SJSA1 (cell line): ENCODE measurements around the gene POLR2I. TPM values are rescaled to one million over a fixed set of nuclear protein-coding genes. Genes with fewer than 3 reads are reported as not detected.
"Not testable (repeated sequence)": the region's sequence is repeated elsewhere in the genome, so short reads cannot be mapped to it uniquely, and the experiment has no call there.

Experiments
- DNase-seq, 2 experiments: peaks; one replicate each; pipeline ENCODE4 v3.0.0-alpha.2; 2015 to 2020; ENCODE audit warnings: low spot score in 2 of 2, low read depth in 1 of 2
- H3K27ac ChIP-seq: fragments of 250-450 bp; sonication (Bioruptor Pico); 2 replicates; pipeline ENCODE4 v1.5.1; 2020; ENCODE audit warnings: mild to moderate bottlenecking, moderate library complexity
- H3K27me3 ChIP-seq: fragments of 250-450 bp; sonication (Bioruptor Pico); replicated peaks from 2 replicates; pipeline ENCODE4 v1.5.1; 2020; ENCODE audit warnings: mild to moderate bottlenecking, moderate library complexity
- H3K36me3 ChIP-seq: fragments of 250-450 bp; sonication (Bioruptor Pico); 2 replicates; pipeline ENCODE4 v1.5.1; 2020; ENCODE audit warnings: mild to moderate bottlenecking
- H3K4me1 ChIP-seq: fragments of 250-450 bp; sonication (Bioruptor Pico); replicated peaks from 2 replicates; pipeline ENCODE4 v1.6.1; 2021; ENCODE audit warnings: mild to moderate bottlenecking
- H3K4me3 ChIP-seq: fragments of 250-450 bp; sonication (Bioruptor Pico); 2 replicates; pipeline ENCODE4 v1.5.1; 2020; ENCODE audit warnings: mild to moderate bottlenecking
- H3K9me3 ChIP-seq: fragments of 250-450 bp; sonication (Bioruptor Pico); replicated peaks from 2 replicates; pipeline ENCODE4 v1.5.1; 2020; ENCODE audit warnings: mild to moderate bottlenecking
- total RNA-seq: library from RNA; depleted of rRNA; stranded (reverse); fragments of >200 nt; shearing (Covaris generic); gene quantifications from 2 replicates; pipeline ENCODE4 v1.2.3, GENCODE V29; 2014

POLR2I gene
- total RNA-seq, 1 experiment from 2014 or later, result 44.8 TPM

GRCh38 chr19:36141039-36141927 is 26.6 kb upstream of the POLR2I start:
- DNase-seq, result peak; percentile 73 to 90
- 0 out of 2 replicates have a peak overlapping the region, but pooled peaks have one; percentile 93 for H3K27ac ChIP-seq
- no peaks in the 10 kb centered on the region for H3K9me3 ChIP-seq
- H3K4me3 ChIP-seq, result peak overlapping the region; percentile 73
- H3K4me1 ChIP-seq, result peaks cover 22% of the 10 kb centered on the region
- no peaks in the 10 kb centered on the region for H3K27me3 ChIP-seq
- peaks cover 49% of the 10 kb centered on the region for H3K36me3 ChIP-seq

DNA sequence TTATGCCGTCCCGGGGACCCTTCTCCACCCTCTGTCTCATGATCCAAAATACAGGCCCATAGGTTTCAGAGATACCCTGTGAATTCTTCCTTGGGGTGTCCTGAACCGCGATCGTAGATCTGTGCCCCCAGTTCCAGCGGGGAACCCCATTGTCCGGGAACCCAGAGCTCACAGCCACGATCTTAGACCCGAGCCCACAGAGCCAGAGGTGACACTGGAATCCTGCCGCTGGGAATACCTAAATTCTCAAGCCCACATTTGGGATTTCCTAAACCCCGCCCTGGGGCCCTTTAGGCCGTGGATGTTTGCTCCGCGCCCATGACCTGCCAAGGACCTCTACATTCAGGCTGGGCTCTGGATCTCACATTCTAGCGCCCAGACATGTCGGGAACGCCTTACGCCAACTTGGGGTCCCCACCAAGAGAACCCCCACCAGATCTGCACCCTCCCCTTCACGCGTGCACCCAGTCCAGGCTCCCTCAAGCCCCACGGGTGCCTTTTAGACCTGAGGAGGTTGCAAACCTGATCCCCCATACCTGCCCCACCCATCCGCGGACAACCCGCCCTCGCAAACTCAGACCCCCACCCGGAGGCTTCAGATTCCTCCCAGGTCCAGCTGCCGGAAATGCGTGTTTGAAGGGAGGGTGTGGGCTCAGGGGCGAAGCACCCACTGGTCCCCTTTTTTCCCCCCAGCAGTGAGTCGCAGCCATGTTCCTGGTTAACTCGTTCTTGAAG is 25.8 kb upstream of the POLR2I start:
- no peaks in the 10 kb centered on the region for H3K27me3 ChIP-seq
- peak; percentile 45 to 68 for DNase-seq
- peak overlapping the region; percentile 73 for H3K4me3 ChIP-seq
- H3K36me3 ChIP-seq, result peaks cover 41% of the 10 kb centered on the region
- peaks cover 24% of the 10 kb centered on the region for H3K4me1 ChIP-seq
- H3K27ac ChIP-seq, result peak overlapping the region; percentile 93
- H3K9me3 ChIP-seq, result no peaks in the 10 kb centered on the region

DNA sequence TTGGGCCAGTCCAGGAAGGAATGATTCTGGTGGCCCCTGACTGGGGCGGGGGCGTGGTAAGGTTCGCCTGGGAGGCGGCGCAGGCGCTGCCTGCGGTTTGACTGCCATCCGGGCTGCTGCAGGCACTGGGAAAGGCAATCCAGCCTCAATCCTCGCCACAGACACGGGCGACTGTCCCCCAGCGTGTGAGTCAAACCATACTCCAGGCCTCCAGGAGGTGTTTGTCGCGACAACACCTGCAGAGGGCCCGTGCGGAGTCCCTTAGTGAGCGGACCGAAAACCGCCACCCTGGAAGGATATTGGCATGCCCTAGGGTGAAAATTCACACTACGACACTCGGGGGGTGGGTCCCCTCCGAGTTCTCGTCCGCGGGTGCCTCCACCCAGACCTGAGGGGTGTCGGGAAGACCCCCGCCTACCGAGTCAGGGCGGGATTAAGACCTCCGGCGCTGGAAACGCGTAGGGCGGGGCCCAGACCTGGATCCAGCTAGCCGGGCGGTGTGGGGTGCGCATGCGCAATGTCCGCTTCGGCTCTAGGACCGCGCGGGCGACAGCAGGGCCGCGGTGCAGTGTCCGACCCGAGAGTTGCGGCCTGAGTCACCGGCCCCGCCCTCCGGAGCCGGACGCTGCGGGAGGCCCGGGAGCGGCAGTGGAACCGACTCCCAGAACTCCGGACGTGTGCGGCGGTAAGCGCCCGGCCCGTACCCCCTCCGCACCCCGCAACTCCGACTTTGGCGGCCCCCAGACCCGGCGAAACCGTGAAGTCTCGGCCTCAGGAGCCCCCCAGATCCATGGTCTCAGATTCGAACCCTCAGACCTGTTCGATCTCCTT is 25.0 kb upstream of the POLR2I start, which contains the start of gene CAPNS1:
CAPNS1 (plus strand) TSS at position 594 of the 831 bp plus-strand sequence. CDS start 946 bp downstream, outside the sequence.
- Histone ChIP-seq H3K9me3 (no peaks in the 10 kb centered on the region), H3K36me3 (peaks cover 33% of the 10 kb centered on the region), H3K27me3 (no peaks in the 10 kb centered on the region), H3K4me1 (peaks cover 24% of the 10 kb centered on the region), H3K4me3 (peak within 1 kb of the TSS; percentile 73), H3K27ac (peak within 1 kb of the TSS; percentile 93)
- peak; percentile 93 to 97 for DNase-seq

- Histone ChIP-seq H3K9me3 (no peaks in the 10 kb centered on the region), H3K27ac (peak overlapping the region; percentile 93), H3K36me3 (peaks cover 28% of the 10 kb centered on the region), H3K27me3 (no peaks in the 10 kb centered on the region), H3K4me1 (peaks cover 24% of the 10 kb centered on the region), H3K4me3 (peak overlapping the region; percentile 73)
- DNase-seq, result no peak
Observed at GRCh38 chr19:36139120-36139472, 24.4 kb upstream of the POLR2I start.

DNA sequence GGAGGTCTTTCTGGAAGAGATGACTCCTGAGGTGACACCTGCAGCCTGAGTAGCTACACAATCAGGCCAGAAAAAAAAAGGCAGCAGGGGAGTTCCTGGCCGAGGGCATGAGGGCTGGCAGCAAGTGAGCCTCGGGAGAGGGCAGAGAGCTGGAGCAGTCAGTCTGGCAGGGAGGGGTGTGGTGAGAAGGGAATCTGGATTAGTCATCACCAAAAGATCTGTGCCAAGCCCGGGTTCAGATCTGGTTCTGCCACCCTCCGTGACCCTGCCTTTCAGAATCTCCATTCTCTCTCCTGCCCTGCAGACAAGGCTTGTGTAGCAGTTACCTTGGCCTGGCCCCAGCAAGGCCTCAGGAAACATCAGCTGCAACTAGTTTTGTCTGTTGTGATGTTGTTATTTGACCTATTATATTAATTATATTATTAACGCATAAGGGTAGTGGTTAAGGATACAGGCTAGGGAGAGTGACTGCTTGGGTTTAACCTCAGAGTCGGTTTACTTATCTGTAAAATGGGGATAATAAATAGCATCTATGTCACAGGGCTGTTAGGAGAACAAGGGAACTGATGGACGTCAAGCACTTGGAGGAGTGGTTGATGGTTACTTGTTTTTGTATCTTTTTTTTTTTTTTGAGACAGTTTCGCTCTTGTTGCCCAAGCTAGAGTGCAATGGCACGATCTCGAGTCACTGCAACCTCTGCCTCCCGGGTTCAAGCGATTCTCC is 22.4 kb upstream of the POLR2I start:
- Histone ChIP-seq H3K27me3 (no peaks in the 10 kb centered on the region), H3K36me3 (peaks cover 15% of the 10 kb centered on the region), H3K27ac (no peak overlapping the region), H3K9me3 (no peaks in the 10 kb centered on the region), H3K4me3 (no peak overlapping the region), H3K4me1 (peaks cover 29% of the 10 kb centered on the region)
- peak; percentile 14 to 69 for DNase-seq

DNA sequence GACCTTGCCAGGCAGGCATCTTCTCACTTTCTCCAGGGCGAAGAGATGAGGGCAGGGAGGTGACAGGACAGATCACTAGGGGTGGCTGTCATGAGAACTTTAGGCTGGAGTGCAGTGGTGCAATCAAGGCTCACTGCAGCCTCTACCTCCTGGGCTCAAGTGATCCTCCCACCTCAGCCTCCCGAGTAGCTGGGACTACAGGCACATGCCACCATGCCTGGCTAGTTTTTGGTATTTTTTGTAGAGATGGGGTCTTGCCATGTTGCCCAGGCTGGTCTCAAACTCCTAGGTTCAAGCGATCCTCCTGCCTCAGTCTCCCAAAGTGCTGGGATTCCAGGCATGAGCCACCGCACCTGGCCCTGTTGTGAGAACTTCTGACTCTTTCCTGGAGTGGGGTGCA is 20.2 kb upstream of the POLR2I start:
- H3K4me1 ChIP-seq, result peaks cover 23% of the 10 kb centered on the region
- DNase-seq, H3K4me3 ChIP-seq, H3K36me3 ChIP-seq, H3K27me3 ChIP-seq, H3K9me3 ChIP-seq, H3K27ac ChIP-seq: not testable (repeated sequence)

DNA sequence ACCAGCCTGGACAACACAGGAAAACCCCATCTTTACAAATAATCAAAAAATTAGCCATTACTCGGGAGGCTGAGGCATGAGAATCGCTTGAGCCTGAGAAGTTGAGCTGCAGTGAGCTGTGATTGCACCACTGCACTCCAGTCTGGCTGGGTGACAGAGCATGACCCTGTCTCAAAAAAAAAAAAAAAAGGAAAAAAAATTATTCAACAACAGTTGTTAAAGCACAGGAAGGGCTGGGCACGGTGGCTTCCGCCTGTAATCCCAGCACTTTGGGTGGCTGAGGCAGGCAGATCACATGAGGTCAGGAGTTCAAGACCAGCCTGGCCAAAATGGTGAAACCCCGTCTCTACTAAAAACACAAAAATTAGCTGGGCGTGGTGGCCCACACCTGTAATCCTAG is 16.5 kb upstream of the POLR2I start:
- not testable (repeated sequence) for DNase-seq, H3K27me3 ChIP-seq, H3K36me3 ChIP-seq, H3K9me3 ChIP-seq, H3K4me3 ChIP-seq, H3K27ac ChIP-seq
- peaks cover 15% of the 10 kb centered on the region for H3K4me1 ChIP-seq

GRCh38 chr19:36128392-36128736 is 13.7 kb upstream of the POLR2I start:
- peaks cover 27% of the 10 kb centered on the region for H3K36me3 ChIP-seq
- peaks cover 13% of the 10 kb centered on the region for H3K4me1 ChIP-seq
- DNase-seq, result no peak
- no peaks in the 10 kb centered on the region for H3K9me3 ChIP-seq
- no peaks in the 10 kb centered on the region for H3K27me3 ChIP-seq
- H3K27ac ChIP-seq, result peak overlapping the region; percentile 50
- H3K4me3 ChIP-seq, result peak overlapping the region; percentile 40

GRCh38 chr19:36125557-36125956 is 10.9 kb upstream of the POLR2I start:
- H3K9me3 ChIP-seq, result no peaks in the 10 kb centered on the region
- H3K36me3 ChIP-seq, result peaks cover 35% of the 10 kb centered on the region
- H3K27ac ChIP-seq, result no peak overlapping the region
- peaks cover 9% of the 10 kb centered on the region for H3K4me1 ChIP-seq
- no peak for DNase-seq
- no peaks in the 10 kb centered on the region for H3K27me3 ChIP-seq
- no peak overlapping the region for H3K4me3 ChIP-seq

DNA sequence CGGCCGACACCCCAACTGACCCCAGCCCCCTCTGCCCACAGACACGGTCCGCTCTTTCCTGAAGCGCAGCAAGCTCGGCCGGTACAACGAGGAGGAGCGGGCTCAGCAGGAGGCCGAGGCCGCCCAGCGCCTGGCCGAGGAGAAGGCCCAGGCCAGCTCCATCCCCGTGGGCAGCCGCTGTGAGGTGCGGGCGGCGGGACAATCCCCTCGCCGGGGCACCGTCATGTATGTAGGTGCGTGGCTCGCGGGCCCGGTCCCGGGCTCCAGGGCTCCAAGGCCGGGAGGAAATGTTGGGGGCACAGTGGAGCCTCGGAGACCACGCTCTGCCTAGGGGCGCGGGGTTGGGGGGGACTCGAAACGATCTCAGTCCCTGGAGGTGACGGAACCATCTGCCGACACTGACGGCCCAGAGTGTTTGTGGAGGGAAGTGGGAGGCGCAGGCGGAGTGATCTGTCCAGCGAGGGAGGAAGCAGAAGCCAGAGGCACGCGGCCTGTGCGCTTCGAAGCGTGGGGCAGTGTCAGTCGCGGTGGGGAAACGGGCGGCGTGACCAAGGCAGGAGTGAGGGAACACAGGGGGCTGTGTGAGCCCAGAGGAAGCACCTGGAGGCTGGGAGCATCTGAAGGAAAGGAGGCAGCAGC is 6.9 kb upstream of the POLR2I start:
- Histone ChIP-seq H3K27ac (no peak overlapping the region), H3K36me3 (peaks cover 71% of the 10 kb centered on the region), H3K4me1 (no peaks in the 10 kb centered on the region), H3K27me3 (no peaks in the 10 kb centered on the region), H3K9me3 (no peaks in the 10 kb centered on the region), H3K4me3 (no peak overlapping the region)
- no peak for DNase-seq

- Histone ChIP-seq H3K9me3 (no peaks in the 10 kb centered on the region), H3K4me1 (peaks cover 4% of the 10 kb centered on the region), H3K4me3 (no peak overlapping the region), H3K36me3 (peaks cover 75% of the 10 kb centered on the region), H3K27ac (no peak overlapping the region), H3K27me3 (no peaks in the 10 kb centered on the region)
- no peak for DNase-seq
Observed at GRCh38 chr19:36120984-36121358, 6.3 kb upstream of the POLR2I start.

- H3K4me3 ChIP-seq, result no peak overlapping the region
- DNase-seq, result no peak
- H3K4me1 ChIP-seq, result peaks cover 7% of the 10 kb centered on the region
- H3K27ac ChIP-seq, result no peak overlapping the region
- H3K9me3 ChIP-seq, result no peaks in the 10 kb centered on the region
- no peaks in the 10 kb centered on the region for H3K27me3 ChIP-seq
- H3K36me3 ChIP-seq, result peaks cover 69% of the 10 kb centered on the region
Observed at GRCh38 chr19:36120092-36120983, 5.7 kb upstream of the POLR2I start.
